ENCODE measurements around the gene WDR72.
A peak's percentile ranks its signal among the peaks of the same experiment; 100 is the strongest.

The WDR72 gene

DNA sequence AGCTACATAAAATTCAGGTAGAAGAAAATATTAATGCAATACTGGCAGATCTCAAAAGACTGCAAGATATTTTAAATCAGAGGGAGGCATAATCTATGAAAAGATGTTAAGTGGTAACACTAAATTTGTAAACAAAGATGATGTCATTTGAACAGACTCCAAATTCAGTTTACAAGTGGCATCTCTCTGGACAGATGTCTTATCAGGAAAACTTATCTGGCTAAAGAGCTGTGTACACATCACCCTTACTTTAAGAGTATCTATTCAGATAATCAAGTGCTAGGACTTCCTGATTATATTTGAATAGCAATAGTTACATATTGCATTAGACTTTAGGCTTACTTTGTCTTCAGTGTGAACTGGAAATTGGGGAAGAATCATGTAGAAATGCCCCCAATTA lies 231.5 kb downstream of the WDR72 start:
- DNase-seq = no peak

DNA sequence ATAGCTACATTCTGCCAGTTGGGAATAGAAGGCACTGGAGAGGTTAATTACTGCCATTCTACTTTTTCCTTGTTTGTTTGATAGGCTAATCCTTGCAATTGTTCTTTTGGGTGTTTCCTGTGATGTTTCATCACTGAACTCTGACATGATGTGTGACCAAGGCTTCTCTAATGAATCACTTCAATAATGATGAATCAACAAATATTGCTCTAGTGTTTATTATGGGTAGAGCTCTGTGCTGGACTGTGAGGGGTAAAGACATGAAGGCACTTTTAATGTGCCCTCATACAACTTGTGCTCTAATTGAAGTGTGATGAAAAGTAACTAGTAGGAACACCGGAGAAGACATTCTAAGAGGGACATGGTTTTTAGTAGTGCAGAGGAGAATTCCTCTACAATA lies 233.6 kb downstream of the WDR72 start:
- DNase-seq = no peak

DNA sequence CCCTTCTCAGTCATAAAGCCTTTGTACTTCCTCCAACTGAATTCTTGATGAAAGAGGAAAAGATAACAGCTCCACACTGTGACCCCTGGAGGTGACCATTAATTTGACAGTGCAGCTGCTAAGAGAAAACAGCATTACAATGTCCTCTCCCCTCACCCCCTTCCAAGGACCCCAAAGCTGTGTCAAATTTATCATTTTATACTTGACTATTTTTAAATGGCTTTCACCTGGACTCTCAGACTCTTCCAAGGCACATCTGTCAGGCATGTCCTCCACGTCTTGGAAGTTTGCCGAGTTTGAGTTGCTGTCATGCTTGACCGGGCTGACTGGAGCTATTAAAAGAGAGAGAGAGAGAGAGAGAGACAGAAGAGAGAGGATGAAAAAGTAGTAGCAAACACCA lies 236.5 kb downstream of the WDR72 start:
- DNase-seq = peak in 1 of 14 donors; percentile 2

DNA sequence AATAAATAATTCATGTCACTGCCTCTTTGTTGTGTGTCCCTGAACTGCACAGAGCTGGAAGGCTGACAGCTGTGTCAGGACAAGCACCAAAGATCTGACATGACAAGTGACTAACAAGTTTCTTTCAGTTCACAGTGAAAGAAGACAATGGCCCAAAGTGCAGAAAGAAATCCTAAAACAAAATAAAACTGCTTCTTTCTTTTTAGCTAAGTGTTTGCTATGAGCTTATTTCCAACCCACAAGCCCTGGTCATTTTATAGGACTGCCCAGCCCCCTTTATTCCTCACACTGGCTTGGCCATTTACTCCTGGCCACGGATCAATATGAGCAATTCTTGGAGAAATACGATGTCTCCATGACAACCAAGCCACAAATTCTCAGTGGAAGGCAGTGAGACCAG lies 238.5 kb downstream of the WDR72 start:
- DNase-seq = peak in 8 of 14 donors; percentile 3 to 42 (median 25)

DNA sequence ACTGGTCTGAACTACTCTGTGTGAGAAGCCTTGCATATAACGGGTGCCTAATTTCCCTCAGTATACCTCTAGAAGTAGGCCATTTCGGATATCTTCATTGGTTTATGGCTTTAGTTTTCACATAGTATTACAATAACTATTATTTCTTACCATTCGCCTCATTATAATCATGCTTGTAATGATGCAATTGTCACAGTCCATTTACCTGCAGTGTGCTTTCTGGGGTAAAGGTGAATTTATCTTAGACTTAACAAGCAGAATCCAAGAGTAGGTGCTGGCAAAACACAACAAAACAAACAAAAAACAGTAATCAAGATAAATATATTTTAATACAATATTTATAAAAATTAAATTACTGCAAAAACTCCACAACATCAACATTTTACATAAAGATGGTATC lies 246.0 kb downstream of the WDR72 start:
- DNase-seq = no peak

DNA sequence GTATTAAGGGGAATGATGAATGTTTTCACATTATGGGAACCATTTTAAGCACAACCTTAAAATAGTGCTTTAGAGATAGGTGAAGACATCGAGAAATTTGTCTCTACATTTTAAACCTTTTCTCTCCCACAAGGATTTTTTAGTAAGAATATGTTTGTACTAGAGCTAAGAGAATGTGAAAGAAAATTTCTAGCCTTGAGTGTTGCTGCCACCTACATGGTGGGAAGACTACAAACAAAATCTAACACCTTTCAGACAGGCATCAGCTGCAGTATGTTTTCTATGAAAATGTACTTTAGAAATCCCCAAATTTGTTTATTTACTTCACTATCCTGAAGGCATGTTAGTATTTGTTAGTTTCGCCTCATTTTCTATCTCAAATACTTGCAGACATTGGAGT lies 247.4 kb downstream of the WDR72 start:
- DNase-seq = no peak

DNA sequence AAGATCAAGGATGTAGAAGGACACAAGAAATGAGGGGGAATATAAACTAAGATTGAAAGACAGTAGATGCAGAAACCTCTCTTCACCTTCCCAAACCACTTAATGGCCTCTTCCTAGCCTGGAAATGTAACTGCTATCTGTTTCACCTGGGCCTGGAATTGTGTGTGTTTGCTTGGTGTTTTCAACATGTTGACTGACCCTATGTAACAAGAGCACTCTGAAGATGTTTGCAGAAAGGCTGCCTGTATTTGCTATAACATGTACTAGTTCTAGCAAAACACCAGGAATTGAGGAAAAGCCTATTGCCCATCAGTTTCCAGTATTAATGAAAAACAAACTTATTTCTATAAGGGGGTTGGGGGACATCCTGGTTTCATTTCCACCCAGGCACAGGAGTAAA lies 248.3 kb downstream of the WDR72 start:
- no peak for DNase-seq

DNA sequence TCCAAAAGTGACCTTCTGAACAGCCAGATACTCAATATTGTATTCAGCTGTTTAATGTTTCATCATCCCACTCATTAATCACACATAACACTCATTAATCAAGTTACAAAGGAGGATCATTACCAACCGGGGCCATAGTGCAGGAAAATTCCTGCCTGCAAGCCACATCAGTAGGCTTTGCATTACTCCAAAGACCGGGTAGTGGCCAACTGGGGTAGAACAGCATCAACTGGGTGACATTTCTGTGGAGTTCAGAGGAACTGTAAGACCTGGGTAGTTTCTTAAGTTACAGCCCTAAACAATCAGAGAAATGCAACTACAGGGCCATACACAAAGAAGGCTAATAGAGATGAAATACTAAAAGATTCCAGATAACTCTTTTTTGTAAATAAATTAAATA lies 253.1 kb downstream of the WDR72 start:
- no peak for DNase-seq

DNA sequence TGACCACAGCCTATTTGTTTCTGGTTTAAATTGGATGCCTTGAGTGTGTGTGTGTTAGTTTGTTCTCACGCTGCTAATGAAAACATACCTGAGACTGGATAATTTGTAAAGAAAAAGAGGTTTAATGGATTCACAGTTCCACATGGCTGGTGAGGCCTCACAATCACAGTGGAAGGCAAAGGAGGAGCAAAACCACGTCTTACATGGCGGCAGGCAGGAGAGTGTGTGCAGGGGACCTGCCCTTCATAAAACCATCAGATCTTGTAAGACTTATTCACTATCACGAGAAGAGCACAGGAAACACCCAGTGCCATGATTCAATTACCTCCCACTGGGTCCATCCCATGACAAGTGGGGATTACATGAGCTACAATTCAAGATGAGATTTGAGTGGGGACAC lies 260.5 kb downstream of the WDR72 start:
- no peak for DNase-seq

DNA sequence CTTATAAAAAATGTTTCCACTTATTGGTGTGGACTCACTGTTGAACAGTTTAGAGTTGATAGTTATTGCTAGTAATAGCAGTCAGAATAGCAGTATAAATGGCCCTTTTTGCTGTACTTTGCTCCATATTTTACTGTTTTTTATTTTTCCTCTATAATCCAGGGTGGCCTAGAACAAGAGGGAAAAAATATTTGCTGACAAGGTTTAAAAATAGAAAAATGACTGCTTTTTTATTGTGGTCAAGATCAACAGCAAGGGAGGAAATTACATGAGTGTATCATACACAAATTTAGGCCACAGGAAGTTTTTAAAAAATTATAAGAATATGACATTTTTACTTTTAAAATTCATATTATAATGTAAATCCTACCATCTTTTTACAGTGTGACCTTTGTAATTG lies 269.1 kb downstream of the WDR72 start:
- no peak for DNase-seq

DNA sequence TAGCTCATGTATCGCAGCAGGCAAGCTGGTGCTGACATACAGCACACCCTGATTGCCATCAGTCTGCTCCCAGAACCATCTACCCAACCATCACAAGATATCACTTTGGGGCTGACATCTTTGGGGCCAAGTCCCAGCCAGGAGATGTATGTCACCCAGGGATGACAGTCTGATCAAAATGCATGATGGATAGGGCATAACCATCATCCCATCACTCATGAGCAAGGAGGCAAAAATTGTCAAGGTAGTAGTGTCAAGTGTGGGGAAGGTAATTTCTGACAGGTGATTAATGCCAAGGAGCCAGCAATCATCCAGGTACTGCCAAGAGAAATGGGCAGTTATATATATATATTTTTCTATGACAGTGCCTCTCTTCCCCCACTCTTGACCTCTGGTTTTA lies 277.4 kb downstream of the WDR72 start:
- DNase-seq = no peak

DNA sequence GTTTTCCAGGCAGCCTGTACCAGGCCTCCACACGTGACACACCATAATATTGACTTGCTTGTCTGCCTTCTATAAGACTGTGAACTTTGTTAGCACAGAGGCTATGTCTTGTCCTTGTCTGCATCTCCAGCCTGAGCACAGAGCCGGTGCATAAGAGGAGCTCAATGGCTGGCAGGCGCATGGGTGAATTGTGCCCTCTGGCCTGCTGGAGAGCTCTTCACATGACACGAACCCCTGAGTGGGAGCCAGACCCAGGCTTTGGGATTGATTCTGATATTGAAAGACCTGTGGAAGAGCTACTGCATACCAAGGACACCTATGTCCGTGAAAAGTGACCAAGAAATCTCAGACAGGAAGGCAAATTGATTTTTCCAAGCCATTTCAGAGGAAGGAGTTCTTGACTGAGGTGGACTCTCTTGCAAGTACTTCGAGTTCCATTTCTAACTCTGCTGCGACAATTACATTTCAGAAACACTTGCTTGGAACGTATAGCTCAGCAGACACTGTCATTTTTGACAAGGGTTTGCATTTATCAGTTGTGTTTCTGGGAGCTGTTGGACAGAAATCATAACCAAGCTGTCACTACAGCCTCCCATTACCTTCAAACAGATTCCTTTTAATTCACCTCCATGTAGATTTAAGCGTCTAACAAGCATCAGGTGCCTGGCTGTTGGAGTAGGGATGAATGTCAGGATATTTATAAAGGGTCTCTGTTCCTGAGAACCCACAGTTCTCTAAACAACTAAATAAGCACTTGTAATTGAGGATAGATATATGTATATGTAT lies 281.3 kb downstream of the WDR72 start:
- no peak for DNase-seq

DNA sequence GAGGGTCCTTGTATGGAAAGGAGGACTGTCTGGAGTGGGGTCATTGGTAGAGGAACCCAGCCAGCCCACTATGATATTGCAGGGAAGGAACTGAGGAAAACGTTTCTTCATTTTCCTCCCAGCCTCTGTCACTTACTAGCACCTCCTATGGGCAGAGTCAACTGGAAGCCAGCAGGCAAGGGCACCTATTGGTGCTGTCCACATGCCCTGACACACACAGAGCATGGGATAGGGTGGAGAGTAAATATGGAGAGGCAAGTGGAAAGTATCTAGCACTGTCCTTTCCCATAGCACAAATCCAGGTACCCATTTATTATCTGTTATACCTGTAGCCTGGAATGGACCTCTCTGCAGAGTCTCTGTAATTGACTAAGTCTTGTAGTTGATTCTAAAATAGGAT lies 285.6 kb downstream of the WDR72 start:
- DNase-seq = no peak

DNA sequence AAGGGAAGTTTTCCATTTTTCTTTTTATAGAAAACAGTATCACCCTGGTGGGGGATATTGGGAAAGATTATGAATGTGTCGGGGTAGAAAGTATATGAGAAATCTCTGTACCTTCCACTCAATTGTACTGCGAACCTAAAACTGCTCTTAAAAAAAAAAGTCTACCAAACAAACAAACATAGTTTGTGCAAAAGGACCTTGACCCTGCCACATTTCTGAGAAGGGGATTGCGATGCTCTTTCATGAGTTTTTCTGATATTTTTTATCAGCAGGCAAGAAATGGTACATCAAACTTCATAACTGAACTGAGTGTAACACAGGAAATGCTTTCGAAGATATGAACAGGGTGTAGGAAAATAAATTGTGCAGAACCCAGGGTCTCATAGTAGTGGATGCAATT lies 286.0 kb downstream of the WDR72 start:
- no peak for DNase-seq

DNA sequence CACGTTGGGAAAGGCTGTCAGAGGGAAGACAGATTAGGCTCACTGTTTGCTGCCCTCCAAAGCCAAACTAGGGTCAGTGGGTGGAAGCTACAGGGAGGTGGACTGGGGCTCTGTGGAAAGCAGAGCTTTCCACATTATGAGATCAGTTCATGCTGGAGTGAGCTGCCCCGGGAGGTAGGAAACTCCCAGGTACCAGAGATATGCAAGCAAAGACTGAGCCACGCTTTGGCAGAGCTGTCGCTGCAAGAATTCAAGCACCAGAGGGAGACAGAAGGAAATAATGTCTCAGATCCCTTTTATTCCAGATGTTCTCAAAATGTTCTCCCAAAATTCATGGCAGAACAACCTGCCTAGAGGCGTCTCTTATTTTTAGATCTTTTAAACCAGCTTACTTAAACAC lies 286.6 kb downstream of the WDR72 start:
- DNase-seq = no peak

DNA sequence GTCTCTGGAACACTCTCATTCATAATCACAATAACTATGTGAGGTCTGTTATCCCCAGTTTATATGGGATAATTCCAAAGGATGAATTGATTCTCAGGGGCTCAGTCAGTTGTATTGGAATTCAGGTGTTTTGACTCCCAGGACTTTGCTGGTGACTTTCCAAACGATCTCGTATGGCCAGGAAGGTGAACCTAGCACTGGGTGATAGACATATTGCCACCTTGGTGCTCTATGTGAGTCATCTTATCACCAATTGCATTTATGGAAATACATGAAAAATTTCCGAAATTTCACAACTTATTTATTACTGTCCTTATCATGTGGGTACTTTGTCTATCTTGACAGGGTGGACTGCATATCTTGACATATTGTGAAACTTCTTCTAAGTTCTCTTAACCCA lies 287.3 kb downstream of the WDR72 start:
- DNase-seq = no peak

DNA sequence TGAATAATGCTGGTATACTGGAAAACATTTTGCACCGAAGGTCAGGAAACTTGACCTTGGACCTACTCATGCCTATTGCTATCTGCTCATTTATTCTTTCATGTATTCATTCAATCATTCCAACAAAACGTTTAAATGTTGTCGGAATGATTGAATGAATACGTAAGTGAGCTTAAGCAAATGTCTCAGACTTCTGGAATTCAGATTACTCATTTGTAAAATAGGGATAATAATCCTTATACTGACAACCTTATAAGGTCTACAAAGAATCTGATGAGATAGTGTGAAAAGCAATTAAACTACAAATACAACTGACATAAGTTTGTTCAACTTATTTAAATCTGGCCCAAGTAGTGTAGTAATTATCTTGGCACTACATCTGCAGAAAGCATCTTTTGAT lies 288.7 kb downstream of the WDR72 start:
- no peak for DNase-seq

DNA sequence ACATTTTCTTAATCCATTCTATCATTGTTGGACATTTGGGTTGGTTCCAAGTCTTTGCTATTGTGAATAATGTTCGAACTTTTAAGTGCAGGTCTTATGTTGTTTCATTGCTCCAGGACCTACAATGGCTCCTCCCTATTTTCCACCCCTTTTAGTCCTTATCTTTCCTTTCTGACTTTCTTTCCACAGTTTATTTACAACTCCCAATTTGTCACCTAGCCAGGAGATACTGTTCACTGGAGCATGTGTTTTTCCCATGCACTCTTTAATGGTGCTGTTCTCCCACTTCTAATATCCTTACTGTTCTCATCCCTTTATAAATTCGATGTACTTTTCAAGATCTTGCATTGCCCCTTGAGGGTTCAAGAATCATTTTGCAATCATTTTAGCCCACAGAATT lies 290.0 kb downstream of the WDR72 start:
- DNase-seq = no peak

Measured in C1 segment of cervical spinal cord (tissue), 14 donors.